Measurements from ENCODE around the gene CCDC57. TPM values are rescaled to one million over a fixed set of nuclear protein-coding genes. Genes with fewer than 3 reads are reported as not detected.

CCDC57 gene
- total RNA-seq, 2 experiments from 2014 or later, result 129 to 135 TPM

DNA sequence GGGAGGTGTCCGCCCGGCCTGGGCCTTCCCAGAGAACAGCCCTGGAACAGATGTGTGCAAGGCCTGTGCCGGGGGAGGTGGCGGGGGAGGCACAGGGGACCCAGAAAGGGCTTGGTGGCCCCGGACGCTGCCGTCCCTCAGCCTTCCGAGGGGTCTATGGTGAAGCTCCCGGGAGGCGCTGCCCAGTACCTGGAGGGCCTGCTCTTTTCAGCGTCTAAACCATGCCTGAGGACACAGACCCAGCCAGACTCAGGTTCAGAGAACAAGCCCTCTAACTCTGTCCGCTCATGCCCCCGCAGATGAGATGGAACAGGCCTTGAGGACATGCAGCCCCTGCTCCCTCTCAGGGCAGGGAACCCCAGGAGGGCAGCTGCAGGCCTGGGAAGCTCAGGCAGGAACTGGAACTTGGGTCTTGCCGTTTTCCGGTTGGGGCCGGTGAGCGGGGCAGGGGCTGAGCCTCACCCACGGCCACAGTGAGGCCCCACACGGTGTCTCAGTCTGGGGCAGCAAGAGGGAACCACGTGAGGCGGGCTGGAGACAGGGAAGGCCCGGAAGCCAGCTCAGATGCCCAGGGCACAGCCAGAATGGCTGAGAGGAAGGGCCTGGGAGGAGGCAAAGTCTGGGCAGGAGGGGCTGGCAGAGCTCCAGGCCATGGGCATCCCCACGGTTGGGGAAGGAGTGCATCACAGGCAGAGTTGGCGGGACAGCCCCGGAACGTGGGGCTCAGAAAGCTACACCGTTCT lies 28.7 kb upstream of the CCDC57 start:
- peaks cover 55% of the 10 kb centered on the region for H3K36me3 Mint-ChIP-seq (ENCODE audit: low read depth)
- H3K4me1 ChIP-seq (ENCODE audit: insufficient read depth, low read length), result peaks cover 74% of the 10 kb centered on the region

DNA sequence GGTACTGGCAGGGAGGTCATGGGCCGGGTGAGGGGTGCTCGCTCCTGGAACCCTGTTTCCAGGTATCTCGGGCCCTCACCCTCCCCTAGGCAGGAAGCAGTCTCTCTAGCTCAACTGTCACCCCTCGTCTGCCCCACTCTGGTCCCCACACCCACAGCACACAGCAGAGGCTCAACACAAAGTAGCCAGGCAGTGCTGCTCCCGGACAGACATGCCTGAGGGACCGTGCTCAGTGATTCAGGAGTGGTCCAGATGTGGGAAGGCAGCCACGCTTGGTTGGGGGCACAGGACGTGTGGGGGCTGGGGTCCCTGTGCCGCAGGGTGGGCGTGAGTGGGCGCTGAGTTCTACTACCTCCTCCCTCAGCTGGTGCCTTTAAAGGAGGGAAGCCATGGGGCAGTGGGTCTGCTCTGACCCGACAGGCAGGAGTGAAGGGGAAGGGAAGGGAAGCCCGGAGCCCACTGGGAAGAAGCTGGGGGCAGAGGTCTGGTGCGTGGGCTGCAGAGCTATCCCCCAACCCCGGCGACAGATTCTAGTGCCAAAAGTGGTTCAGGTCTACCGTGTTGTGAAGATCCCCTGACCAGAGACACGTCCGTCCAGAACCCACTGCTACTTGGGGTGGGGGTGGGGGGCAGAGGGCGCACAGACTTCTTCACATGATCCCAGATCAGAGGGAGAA lies 28.0 kb upstream of the CCDC57 start:
- Mint-ChIP-seq H3K9me3 (no peaks in the 10 kb centered on the region), H3K36me3 (ENCODE audit: low read depth) (peaks cover 48% of the 10 kb centered on the region), H3K27me3 (no peaks in the 10 kb centered on the region), H3K27ac (peak overlapping the region; percentile 95), H3K4me1 (ENCODE audit: low read depth) (peaks cover 57% of the 10 kb centered on the region), H3K4me3 (no peak overlapping the region)
- intact Hi-C loops (cut with DNase I, micrococcal nuclease), result loop anchor here in 1 of 2 experiments (5.0 kb wide), 1 partner anchor 172 kb away; no protein-coding TSS in a partner anchor
- DNase-seq (peak in 3 of 14 experiments; percentile 6 to 35 (median 35)), ATAC-seq (ENCODE audit: poor library complexity) (no peak)
- H3K9me3 ChIP-seq (ENCODE audit: control insufficient read depth in 1 of 2, insufficient read depth in 1 of 2, low read length in 2 of 2), result peaks cover 0 to 4% of the 10 kb centered on the region in 2 experiments
- TF ChIP-seq, protein P1, sequence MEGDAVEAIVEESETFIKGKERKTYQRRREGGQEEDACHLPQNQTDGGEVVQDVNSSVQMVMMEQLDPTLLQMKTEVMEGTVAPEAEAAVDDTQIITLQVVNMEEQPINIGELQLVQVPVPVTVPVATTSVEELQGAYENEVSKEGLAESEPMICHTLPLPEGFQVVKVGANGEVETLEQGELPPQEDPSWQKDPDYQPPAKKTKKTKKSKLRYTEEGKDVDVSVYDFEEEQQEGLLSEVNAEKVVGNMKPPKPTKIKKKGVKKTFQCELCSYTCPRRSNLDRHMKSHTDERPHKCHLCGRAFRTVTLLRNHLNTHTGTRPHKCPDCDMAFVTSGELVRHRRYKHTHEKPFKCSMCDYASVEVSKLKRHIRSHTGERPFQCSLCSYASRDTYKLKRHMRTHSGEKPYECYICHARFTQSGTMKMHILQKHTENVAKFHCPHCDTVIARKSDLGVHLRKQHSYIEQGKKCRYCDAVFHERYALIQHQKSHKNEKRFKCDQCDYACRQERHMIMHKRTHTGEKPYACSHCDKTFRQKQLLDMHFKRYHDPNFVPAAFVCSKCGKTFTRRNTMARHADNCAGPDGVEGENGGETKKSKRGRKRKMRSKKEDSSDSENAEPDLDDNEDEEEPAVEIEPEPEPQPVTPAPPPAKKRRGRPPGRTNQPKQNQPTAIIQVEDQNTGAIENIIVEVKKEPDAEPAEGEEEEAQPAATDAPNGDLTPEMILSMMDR (IDR thresholded peaks at IDR 0.05), result no peak
- no peaks in the 10 kb centered on the region for H3K27me3 ChIP-seq (ENCODE audit: control insufficient read depth in 1 of 2, insufficient read depth in 2 of 2, low read length in 2 of 2)
- H3K4me3 ChIP-seq (ENCODE audit: low read length), result no peak overlapping the region
- peak overlapping the region; percentile 16 to 45 for H3K27ac ChIP-seq (ENCODE audit: low read depth in 1 of 2, low read length in 2 of 2)
- ChIA-PET POLR2A (interaction anchor here (0.8 to 3.0 kb wide), 9 partner anchors 12 to 142 kb away, joined by 3 to 16 read pairs (median 5); partner anchors contain the start of genes CSNK1D, FASN and SLC16A3), CTCF (interaction anchor here (0.9 to 1.2 kb wide), 2 partner anchors 35 to 210 kb away, joined by 3 to 4 read pairs; no protein-coding TSS in a partner anchor)
- peaks cover 44% of the 10 kb centered on the region for H3K36me3 ChIP-seq (ENCODE audit: insufficient read depth, low read length)
- peaks cover 81% of the 10 kb centered on the region for H3K4me1 ChIP-seq (ENCODE audit: insufficient read depth, low read length)

More for the DNA sequence above, 28.7 kb upstream of the CCDC57 start:
- ChIA-PET POLR2A (interaction anchor here (0.6 to 3.0 kb wide), 11 partner anchors 14 to 143 kb away, joined by 3 to 16 read pairs (median 5); partner anchors contain the start of genes CD7, CSNK1D, FASN and SECTM1), CTCF (interaction anchor here (0.6 to 1.4 kb wide), 2 partner anchors 80 to 267 kb away, joined by 4 to 6 read pairs; no protein-coding TSS in a partner anchor)
- H3K9me3 ChIP-seq (ENCODE audit: control insufficient read depth in 1 of 2, insufficient read depth in 1 of 2, low read length in 2 of 2), result peaks cover 0 to 4% of the 10 kb centered on the region in 2 experiments
- intact Hi-C loops (cut with DNase I, micrococcal nuclease), result loop anchor here in 1 of 2 experiments (5.0 kb wide), 1 partner anchor 171 kb away; no protein-coding TSS in a partner anchor
- Mint-ChIP-seq H3K27me3 (no peaks in the 10 kb centered on the region), H3K9me3 (no peaks in the 10 kb centered on the region), H3K27ac (peak overlapping the region; percentile 95), H3K4me3 (peak overlapping the region; percentile 20), H3K4me1 (ENCODE audit: low read depth) (peaks cover 54% of the 10 kb centered on the region)
- DNase-seq (peak in 5 of 14 experiments; percentile 17 to 81 (median 40)), ATAC-seq (ENCODE audit: poor library complexity) (peak; percentile 10)
- no peak overlapping the region for H3K4me3 ChIP-seq (ENCODE audit: low read length)
- no peaks in the 10 kb centered on the region for H3K27me3 ChIP-seq (ENCODE audit: control insufficient read depth in 1 of 2, insufficient read depth in 2 of 2, low read length in 2 of 2)
- TF ChIP-seq, protein P1 (IDR thresholded peaks at IDR 0.05), result no peak
- peak overlapping the region in 1 of 2 donors; percentile 53 for H3K27ac ChIP-seq (ENCODE audit: low read depth in 1 of 2, low read length in 2 of 2)
- H3K36me3 ChIP-seq (ENCODE audit: insufficient read depth, low read length), result peaks cover 51% of the 10 kb centered on the region

DNA sequence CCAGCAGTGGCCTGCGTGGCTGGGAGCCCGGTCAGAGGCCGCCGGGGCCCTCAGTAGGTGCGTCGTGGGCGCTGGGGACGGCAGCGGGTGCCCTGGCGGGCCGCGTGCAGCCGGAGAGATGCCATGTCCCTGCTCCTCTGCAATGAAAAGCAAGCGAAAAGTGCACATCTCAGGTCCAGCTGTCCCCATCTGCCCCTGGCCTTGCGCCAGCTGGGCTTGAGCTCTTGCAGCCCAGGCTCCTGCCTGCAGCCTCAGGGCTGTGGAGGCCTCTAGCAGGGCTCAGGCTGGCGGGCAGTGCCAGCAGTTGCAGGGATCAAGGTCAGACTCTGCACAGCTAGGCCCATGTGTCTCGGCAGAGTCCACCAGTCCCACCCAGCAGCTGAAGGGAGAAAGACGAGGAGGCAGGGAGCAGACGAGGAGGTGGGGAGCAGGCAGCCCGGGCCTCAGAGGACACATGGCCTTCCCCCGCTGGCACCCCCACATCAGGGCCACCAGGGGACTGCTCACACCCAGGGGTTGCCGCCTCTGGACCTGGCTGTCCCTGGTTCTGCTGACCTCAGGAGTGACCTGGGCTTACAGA lies 27.4 kb upstream of the CCDC57 start:
- no peaks in the 10 kb centered on the region for H3K27me3 Mint-ChIP-seq
- peaks cover 42% of the 10 kb centered on the region for H3K36me3 Mint-ChIP-seq (ENCODE audit: low read depth)
- ChIA-PET CTCF (interaction anchor here (0.6 to 1.2 kb wide), 3 partner anchors 34 to 210 kb away, joined by 3 to 4 read pairs (median 3); no protein-coding TSS in a partner anchor), POLR2A (interaction anchor here (0.8 to 2.5 kb wide), 5 partner anchors 11 to 58 kb away, joined by 3 to 9 read pairs (median 4); partner anchors contain the start of gene SLC16A3)
- TF ChIP-seq, protein P1 (IDR thresholded peaks at IDR 0.05), result no peak
- peak overlapping the region; percentile 95 for H3K27ac Mint-ChIP-seq
- no peak for ATAC-seq (ENCODE audit: poor library complexity)
- H3K4me3 Mint-ChIP-seq, result no peak overlapping the region
- H3K27ac ChIP-seq (ENCODE audit: low read depth in 1 of 2, low read length in 2 of 2), result peak overlapping the region; percentile 45 to 50
- H3K9me3 Mint-ChIP-seq, result no peaks in the 10 kb centered on the region
- intact Hi-C loops (cut with DNase I, micrococcal nuclease), result loop anchor here (5.0 to 10.0 kb wide), 6 partner anchors 32 to 205 kb away; partner anchors contain the start of genes CSNK1D (in 1 of the 2), DCXR (in 1 of the 2) and RAC3 (in 1 of the 2)
- H3K4me1 Mint-ChIP-seq (ENCODE audit: low read depth), result peaks cover 57% of the 10 kb centered on the region
- DNase-seq, result peak in 2 of 14 experiments; percentile 8 to 39
- H3K4me3 ChIP-seq (ENCODE audit: low read length), result no peak overlapping the region
- H3K36me3 ChIP-seq (ENCODE audit: insufficient read depth, low read length), result peaks cover 38% of the 10 kb centered on the region
- H3K9me3 ChIP-seq (ENCODE audit: control insufficient read depth in 1 of 2, insufficient read depth in 1 of 2, low read length in 2 of 2), result peaks cover 0 to 4% of the 10 kb centered on the region in 2 experiments
- H3K4me1 ChIP-seq (ENCODE audit: insufficient read depth, low read length), result peaks cover 81% of the 10 kb centered on the region
- no peaks in the 10 kb centered on the region for H3K27me3 ChIP-seq (ENCODE audit: control insufficient read depth in 1 of 2, insufficient read depth in 2 of 2, low read length in 2 of 2)

Data from CD4-positive, alpha-beta T cell (primary cell).